ENCODE measurements around the gene FBXO3.

DNA sequence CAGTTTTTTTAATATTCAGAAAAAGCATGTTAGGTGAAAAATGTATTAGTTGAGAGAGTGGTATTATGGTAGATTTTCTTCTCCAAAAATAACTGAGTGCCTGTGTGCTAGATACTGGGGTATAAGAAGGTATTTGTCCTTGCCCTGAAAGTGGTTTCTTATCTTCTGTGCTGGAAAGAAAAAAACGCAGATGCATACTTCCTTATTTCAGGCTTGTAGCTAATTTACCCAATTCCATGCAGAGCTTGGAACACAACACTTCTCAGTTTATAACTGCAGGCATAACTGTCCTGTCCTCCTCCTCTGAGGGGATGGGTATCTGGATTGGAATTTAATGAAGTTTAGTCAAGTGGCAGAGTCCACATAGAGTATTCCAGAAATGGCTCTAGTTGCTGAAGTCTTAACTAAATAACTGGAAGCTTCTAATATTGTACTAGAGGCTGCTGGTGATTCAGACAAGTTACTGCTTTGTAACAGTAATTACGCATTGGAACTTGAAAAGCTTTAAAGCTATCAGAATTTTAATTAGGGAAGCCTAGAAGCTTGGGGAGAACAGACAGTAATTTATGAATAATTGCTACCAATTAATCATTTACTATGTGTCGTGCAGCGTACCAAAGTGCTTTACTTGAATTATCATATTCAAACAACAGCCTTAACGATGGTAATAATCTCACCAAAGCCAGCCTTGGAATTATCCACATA is 61.0 kb downstream of the FBXO3 start:
- TF ChIP-seq, protein P1, sequence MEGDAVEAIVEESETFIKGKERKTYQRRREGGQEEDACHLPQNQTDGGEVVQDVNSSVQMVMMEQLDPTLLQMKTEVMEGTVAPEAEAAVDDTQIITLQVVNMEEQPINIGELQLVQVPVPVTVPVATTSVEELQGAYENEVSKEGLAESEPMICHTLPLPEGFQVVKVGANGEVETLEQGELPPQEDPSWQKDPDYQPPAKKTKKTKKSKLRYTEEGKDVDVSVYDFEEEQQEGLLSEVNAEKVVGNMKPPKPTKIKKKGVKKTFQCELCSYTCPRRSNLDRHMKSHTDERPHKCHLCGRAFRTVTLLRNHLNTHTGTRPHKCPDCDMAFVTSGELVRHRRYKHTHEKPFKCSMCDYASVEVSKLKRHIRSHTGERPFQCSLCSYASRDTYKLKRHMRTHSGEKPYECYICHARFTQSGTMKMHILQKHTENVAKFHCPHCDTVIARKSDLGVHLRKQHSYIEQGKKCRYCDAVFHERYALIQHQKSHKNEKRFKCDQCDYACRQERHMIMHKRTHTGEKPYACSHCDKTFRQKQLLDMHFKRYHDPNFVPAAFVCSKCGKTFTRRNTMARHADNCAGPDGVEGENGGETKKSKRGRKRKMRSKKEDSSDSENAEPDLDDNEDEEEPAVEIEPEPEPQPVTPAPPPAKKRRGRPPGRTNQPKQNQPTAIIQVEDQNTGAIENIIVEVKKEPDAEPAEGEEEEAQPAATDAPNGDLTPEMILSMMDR (IDR thresholded peaks at IDR 0.05 in 2 of 3, conservative IDR thresholded peaks at IDR 0.05 in 1 of 3; ENCODE audit: borderline replicate concordance in 1 of 3, insufficient read depth in 1 of 3, low read depth in 2 of 3, low read length in 2 of 3): no peak
- no peak for TF ChIP-seq POLR2A (IDR thresholded peaks at IDR 0.05; ENCODE audit: borderline replicate concordance, extremely low read depth, insufficient read depth, insufficient read length)
- TF ChIP-seq POLR2AphosphoS5 (IDR thresholded peaks at IDR 0.05; ENCODE audit: low read depth, low read length): no peak
